Type B pancreatic cell (in vitro differentiated cells): Measurements from ENCODE around the gene ZAP70. TPM values are rescaled to one million over a fixed set of nuclear protein-coding genes. Genes with fewer than 3 reads are reported as not detected.

Experiments
- DNase-seq: peaks from one replicate; pipeline ENCODE4 v3.0.0; 2021; ENCODE audit warnings: mixed read lengths; ENCODE audit not compliant: unreplicated experiment; ENCODE audit errors: extremely low spot score
- H3K27ac Mint-ChIP-seq: 2 replicates; pipeline ENCODE4 v1.8.0; 2021; ENCODE audit warnings: mild to moderate bottlenecking, mixed read lengths
- H3K27me3 Mint-ChIP-seq: 2 replicates; pipeline ENCODE4 v1.8.0; 2021; ENCODE audit warnings: mixed read lengths
- H3K36me3 Mint-ChIP-seq: 2 replicates; pipeline ENCODE4 v1.8.0; 2021; ENCODE audit warnings: mixed read lengths
- H3K4me1 Mint-ChIP-seq: one replicate; pipeline ENCODE4 v1.8.0; 2021; ENCODE audit warnings: mixed read lengths; ENCODE audit not compliant: unreplicated experiment
- H3K4me3 Mint-ChIP-seq: 2 replicates; pipeline ENCODE4 v1.8.0; 2021; ENCODE audit warnings: mild to moderate bottlenecking, mixed read lengths
- H3K9me3 Mint-ChIP-seq: 2 replicates; pipeline ENCODE4 v1.8.0; 2021; ENCODE audit warnings: mixed read lengths
- total RNA-seq: library from RNA; stranded (reverse); gene quantifications from 2 replicates; pipeline ENCODE4 v1.2.1, GENCODE V29; 2021; ENCODE audit warnings: low replicate concordance
- TF ChIP-seq, protein P1 (sequence below): fragments of 200-600 bp; sonication (generic); conservative IDR thresholded peaks from 2 replicates; pipeline ENCODE4 v1.5.0; 2021; ENCODE audit warnings: antibody characterized with exemption, mild to moderate bottlenecking

ZAP70 gene
- total RNA-seq, 1 donor from 2014 or later = 2.5 TPM

DNA sequence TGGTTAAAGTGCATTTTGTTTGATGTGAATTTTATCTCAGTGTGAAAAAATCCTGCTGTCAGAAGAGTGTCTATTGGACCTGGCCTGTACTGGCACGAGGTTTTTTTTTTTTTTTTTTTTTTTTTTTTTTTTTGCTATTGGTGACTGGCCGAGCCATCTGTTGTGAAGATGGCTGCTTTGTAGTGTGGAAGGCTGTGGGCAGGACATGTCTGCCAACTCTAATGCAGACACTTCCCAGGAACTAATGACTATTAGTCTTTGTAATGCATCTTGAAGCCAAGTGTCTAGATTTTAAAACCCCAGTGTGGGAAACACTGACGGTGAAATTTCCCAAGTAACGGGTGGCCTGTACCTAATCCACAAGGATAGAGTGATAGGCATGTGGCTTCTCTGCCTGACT, 34.3 kb downstream of the ZAP70 start:
- Mint-ChIP-seq H3K4me1 (peaks cover 45% of the 10 kb centered on the region), H3K27me3 (no peaks in the 10 kb centered on the region), H3K4me3 (no peak overlapping the region), H3K27ac (no peak overlapping the region), H3K9me3 (peaks cover 5% of the 10 kb centered on the region), H3K36me3 (peaks cover 23% of the 10 kb centered on the region)
- TF ChIP-seq, protein P1, sequence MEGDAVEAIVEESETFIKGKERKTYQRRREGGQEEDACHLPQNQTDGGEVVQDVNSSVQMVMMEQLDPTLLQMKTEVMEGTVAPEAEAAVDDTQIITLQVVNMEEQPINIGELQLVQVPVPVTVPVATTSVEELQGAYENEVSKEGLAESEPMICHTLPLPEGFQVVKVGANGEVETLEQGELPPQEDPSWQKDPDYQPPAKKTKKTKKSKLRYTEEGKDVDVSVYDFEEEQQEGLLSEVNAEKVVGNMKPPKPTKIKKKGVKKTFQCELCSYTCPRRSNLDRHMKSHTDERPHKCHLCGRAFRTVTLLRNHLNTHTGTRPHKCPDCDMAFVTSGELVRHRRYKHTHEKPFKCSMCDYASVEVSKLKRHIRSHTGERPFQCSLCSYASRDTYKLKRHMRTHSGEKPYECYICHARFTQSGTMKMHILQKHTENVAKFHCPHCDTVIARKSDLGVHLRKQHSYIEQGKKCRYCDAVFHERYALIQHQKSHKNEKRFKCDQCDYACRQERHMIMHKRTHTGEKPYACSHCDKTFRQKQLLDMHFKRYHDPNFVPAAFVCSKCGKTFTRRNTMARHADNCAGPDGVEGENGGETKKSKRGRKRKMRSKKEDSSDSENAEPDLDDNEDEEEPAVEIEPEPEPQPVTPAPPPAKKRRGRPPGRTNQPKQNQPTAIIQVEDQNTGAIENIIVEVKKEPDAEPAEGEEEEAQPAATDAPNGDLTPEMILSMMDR = no peak
- no peak for DNase-seq

DNA sequence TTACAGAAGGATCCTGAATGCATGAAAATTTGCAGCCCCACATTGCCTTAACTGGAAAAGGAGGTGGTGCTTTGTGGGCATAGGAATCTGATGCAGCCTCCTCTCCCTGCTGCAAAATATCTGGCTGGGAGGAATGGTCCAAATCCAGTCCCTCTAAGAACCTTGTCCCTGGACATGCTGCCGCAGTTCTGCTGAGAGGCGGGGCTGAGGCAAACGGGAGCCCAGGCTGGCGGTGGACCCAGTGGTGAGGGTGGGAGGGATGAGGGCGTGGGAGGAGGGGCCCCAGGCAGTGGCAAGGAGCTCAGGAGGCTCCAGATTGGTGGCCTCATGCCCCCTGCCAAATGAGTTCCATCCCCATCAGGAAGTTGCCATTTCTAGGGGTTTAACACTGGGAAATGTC, 36.2 kb downstream of the ZAP70 start:
- no peaks in the 10 kb centered on the region for H3K27me3 Mint-ChIP-seq
- no peak for DNase-seq
- no peaks in the 10 kb centered on the region for H3K9me3 Mint-ChIP-seq
- TF ChIP-seq, protein P1 = no peak
- H3K4me1 Mint-ChIP-seq = peaks cover 47% of the 10 kb centered on the region
- H3K36me3 Mint-ChIP-seq = peaks cover 22% of the 10 kb centered on the region
- peak overlapping the region; percentile 35 for H3K27ac Mint-ChIP-seq
- H3K4me3 Mint-ChIP-seq = no peak overlapping the region

DNA sequence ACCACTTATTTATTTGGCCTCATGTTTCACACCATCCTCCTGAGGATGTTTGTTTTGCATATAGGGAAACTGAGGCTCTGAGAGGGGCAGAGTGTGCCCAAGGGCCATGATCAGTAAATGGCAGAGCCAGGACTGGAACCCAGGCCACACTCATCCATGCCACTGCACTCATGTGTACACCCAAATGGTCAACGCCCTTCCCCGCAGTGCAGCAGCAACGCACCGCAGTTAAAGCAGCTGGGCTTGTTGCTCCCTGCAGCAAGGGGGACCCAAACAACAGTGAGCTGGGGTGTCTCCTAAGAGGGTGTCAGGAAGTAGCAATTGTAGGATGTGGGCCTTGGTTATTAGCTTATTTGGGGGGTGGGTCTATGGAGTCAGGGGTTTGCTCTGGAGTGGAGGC, 36.6 kb downstream of the ZAP70 start:
- DNase-seq = no peak
- H3K9me3 Mint-ChIP-seq = no peaks in the 10 kb centered on the region
- no peak overlapping the region for H3K4me3 Mint-ChIP-seq
- H3K27me3 Mint-ChIP-seq = no peaks in the 10 kb centered on the region
- H3K27ac Mint-ChIP-seq = no peak overlapping the region
- peaks cover 52% of the 10 kb centered on the region for H3K4me1 Mint-ChIP-seq
- TF ChIP-seq, protein P1 = no peak
- peaks cover 27% of the 10 kb centered on the region for H3K36me3 Mint-ChIP-seq

DNA sequence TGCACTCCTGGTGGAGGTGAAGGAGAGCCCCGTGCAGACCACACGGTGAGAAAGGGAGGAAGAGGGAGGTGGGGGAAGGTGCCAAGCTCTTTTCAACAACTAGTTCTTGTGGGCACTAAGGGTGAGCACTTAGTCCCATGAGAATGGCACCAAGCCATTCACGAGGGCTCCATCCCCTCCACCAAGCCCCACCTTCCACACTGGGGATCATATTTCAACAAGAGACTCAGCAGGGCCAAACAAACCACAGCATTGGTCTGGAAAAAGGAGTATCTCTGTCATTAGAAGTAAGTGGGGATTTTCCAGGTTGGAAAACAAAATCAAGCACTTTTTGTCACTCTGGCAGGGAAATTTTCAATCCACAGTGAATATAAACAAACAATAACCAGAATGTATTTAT, 38.4 kb downstream of the ZAP70 start:
- no peak overlapping the region for H3K4me3 Mint-ChIP-seq
- peak overlapping the region; percentile 22 for H3K27ac Mint-ChIP-seq
- no peak for DNase-seq
- H3K9me3 Mint-ChIP-seq = no peaks in the 10 kb centered on the region
- TF ChIP-seq, protein P1 = no peak
- no peaks in the 10 kb centered on the region for H3K27me3 Mint-ChIP-seq
- peaks cover 31% of the 10 kb centered on the region for H3K36me3 Mint-ChIP-seq
- peaks cover 40% of the 10 kb centered on the region for H3K4me1 Mint-ChIP-seq

DNA sequence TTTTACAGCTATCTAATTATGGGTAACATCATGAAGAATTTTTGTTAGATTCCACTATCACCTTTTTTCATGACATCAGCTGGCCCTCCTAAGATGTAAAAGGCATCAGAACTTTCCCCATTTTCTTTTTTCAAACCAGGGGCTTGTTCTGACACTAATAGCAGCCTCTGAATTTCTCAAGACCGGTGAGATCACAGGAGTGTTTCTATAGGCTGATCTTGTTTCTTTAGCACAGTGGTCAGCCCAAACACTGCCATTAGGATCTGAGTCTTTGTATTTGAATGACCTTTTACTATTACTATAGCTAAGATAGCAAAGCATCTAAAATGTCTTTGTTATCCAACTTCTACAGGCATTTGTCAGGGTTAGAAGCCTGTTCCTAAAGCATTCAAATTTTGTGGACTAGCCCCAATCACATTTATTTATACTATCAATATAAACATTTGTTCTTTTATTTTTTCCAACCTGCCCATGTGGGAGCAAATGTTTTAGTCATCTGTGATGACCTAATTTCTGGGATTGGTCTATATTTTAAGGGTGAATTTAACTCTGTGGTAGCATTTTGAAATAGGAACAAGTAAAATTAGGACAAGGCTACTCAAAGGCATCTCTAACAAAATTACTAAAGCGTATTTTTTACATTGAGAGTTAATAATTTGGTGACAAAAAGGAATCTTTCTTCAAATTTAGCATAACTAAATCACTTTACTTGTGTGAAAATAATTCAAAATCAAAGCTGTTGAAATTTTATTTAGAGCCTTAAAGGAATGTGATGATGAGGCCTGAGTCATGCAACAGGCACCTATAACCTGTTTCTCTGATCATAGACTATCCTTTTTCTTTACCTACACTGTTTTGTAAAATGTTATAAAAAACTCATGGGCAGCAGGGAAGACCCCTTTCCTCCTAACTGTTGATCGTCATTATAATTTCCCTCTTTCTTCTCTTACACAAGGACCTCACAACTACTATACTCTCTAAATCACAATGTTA, 39.3 kb downstream of the ZAP70 start:
- Mint-ChIP-seq H3K9me3 (no peaks in the 10 kb centered on the region), H3K36me3 (peaks cover 31% of the 10 kb centered on the region), H3K4me3 (no peak overlapping the region), H3K27me3 (no peaks in the 10 kb centered on the region), H3K27ac (no peak overlapping the region), H3K4me1 (peaks cover 33% of the 10 kb centered on the region)
- TF ChIP-seq, protein P1 = no peak
- no peak for DNase-seq
